NOMO-1 treated with DMSO at 0.1 percent for 48 hours (cell line): ENCODE measurements around the gene AMY2A.
"Not testable (repeated sequence)": the region's sequence is repeated elsewhere in the genome, so short reads cannot be mapped to it uniquely, and the experiment has no call there.

Experiments used
- DNase-seq: peaks from one replicate; lab custom pipeline; 2025; ENCODE audit not compliant: unreplicated experiment; lab: John Stamatoyannopoulos, UW

The AMY2A gene

GRCh38 chr1:103616994-103617477, at the start of gene AMY2A:
Gene AMY2A (plus strand): TSS chr1:103617427. CDS start chr1:103617441, 14 bp downstream.
- not testable (repeated sequence) for DNase-seq

- no peak for DNase-seq
Measured at GRCh38 chr1:103569493-103569892, 47.7 kb upstream of the AMY2A start.

- not testable (repeated sequence) for DNase-seq
Measured at GRCh38 chr1:103571289-103571688, 45.9 kb upstream of the AMY2A start, which contains the start of gene AMY2B. Gene AMY2B (plus strand): TSS chr1:103571589. CDS start chr1:103571603, 14 bp downstream.

- peak; percentile 20 for DNase-seq
Measured at GRCh38 chr1:103576065-103576464, 41.2 kb upstream of the AMY2A start.

GRCh38 chr1:103576784-103577183, 40.4 kb upstream of the AMY2A start:
- DNase-seq = not testable (repeated sequence)

GRCh38 chr1:103582464-103582863, 34.8 kb upstream of the AMY2A start:
- no peak for DNase-seq

GRCh38 chr1:103583887-103584286, 33.3 kb upstream of the AMY2A start:
- no peak for DNase-seq

- no peak for DNase-seq
Measured at GRCh38 chr1:103584537-103584936, 32.7 kb upstream of the AMY2A start.

- not testable (repeated sequence) for DNase-seq
Measured at GRCh38 chr1:103602740-103603139, 14.5 kb upstream of the AMY2A start.

GRCh38 chr1:103616362-103616761, 865 bp upstream of the AMY2A start:
- DNase-seq = no peak

- not testable (repeated sequence) for DNase-seq
Measured at GRCh38 chr1:103627436-103627835, 10.2 kb downstream of the AMY2A start.

GRCh38 chr1:103641194-103641593, 24.0 kb downstream of the AMY2A start:
- not testable (repeated sequence) for DNase-seq

GRCh38 chr1:103643908-103644307, 26.7 kb downstream of the AMY2A start:
- not testable (repeated sequence) for DNase-seq

- DNase-seq = not testable (repeated sequence)
Measured at GRCh38 chr1:103650305-103650704, 33.1 kb downstream of the AMY2A start.

GRCh38 chr1:103650889-103651288, 33.7 kb downstream of the AMY2A start:
- not testable (repeated sequence) for DNase-seq

- not testable (repeated sequence) for DNase-seq
Measured at GRCh38 chr1:103654133-103654532, 36.9 kb downstream of the AMY2A start.

GRCh38 chr1:103655460-103655859, 38.2 kb downstream of the AMY2A start, which contains the start of gene AMY1A:
Gene AMY1A (plus strand): TSS chr1:103655760. CDS start chr1:103656331, 571 bp downstream.
- DNase-seq = not testable (repeated sequence)
